Measurements from ENCODE around the gene C3orf20.

Gene C3orf20

DNA sequence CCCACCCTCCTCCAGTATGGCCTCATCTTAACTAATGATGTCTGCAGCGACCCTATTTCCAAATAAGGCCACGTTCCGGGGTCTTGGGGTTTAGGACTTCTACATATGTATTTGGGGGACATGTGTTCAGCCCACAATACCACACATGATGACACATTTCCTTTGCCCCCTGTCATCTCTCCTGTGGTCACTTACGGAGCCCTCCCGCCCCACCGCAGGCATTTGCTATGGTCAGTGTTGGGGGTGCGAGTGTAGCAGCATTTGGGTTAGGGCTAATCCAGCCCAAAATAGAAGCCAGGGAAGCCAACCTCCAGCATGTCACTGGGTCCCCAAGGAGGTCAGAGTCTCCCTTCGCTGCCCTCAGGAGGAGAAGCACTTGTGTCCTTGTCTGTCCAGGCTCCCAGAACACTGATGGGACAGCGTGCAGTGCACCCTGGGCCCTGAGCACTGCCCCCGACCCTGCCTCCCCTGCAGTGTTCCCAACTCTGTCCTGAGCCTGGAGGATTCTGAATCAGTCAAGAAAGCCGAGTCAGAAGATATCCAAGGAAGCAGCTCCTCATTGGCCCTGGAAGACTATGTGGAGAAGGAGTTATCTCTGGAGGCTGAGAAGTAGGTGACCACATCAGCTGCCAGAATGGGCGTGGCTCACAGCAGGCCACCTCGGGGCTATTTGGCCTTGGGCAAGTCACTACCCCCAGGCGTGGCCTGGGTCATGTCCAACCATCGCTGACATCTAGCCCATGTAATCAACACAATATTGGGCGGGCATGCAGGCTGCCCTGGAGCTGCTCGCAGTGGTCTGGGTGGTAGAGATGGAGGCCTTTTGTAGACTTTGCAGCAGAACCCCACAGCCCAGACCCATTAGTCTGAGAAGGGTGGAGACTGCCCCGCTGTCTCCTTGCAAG, 96.9 kb downstream of the C3orf20 start:
- DNase-seq (ENCODE audit: low read depth): no peak
- no peak overlapping the region for H3K4me3 ChIP-seq (ENCODE audit: low read depth, low read length)
- TF ChIP-seq, protein P1, sequence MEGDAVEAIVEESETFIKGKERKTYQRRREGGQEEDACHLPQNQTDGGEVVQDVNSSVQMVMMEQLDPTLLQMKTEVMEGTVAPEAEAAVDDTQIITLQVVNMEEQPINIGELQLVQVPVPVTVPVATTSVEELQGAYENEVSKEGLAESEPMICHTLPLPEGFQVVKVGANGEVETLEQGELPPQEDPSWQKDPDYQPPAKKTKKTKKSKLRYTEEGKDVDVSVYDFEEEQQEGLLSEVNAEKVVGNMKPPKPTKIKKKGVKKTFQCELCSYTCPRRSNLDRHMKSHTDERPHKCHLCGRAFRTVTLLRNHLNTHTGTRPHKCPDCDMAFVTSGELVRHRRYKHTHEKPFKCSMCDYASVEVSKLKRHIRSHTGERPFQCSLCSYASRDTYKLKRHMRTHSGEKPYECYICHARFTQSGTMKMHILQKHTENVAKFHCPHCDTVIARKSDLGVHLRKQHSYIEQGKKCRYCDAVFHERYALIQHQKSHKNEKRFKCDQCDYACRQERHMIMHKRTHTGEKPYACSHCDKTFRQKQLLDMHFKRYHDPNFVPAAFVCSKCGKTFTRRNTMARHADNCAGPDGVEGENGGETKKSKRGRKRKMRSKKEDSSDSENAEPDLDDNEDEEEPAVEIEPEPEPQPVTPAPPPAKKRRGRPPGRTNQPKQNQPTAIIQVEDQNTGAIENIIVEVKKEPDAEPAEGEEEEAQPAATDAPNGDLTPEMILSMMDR (conservative IDR thresholded peaks at IDR 0.05; ENCODE audit: low read depth, low read length): no peak

GRCh38 chr3:14772533-14773138, 97.7 kb downstream of the C3orf20 start:
- TF ChIP-seq, protein P1 (conservative IDR thresholded peaks at IDR 0.05; ENCODE audit: low read depth, low read length): no peak
- no peak overlapping the region for H3K4me3 ChIP-seq (ENCODE audit: low read depth, low read length)
- no peak for DNase-seq (ENCODE audit: low read depth)

GRCh38 chr3:14773281-14773680, 98.3 kb downstream of the C3orf20 start:
- no peak overlapping the region for H3K4me3 ChIP-seq (ENCODE audit: low read depth, low read length)
- DNase-seq (ENCODE audit: low read depth): no peak
- TF ChIP-seq, protein P1 (conservative IDR thresholded peaks at IDR 0.05; ENCODE audit: low read depth, low read length): no peak

- TF ChIP-seq, protein P1 (conservative IDR thresholded peaks at IDR 0.05; ENCODE audit: low read depth, low read length): no peak
- H3K4me3 ChIP-seq (ENCODE audit: low read depth, low read length): no peak overlapping the region
- no peak for DNase-seq (ENCODE audit: low read depth)
These were observed 98.8 kb downstream of the C3orf20 start for GRCh38 chr3:14773691-14774128.

DNA sequence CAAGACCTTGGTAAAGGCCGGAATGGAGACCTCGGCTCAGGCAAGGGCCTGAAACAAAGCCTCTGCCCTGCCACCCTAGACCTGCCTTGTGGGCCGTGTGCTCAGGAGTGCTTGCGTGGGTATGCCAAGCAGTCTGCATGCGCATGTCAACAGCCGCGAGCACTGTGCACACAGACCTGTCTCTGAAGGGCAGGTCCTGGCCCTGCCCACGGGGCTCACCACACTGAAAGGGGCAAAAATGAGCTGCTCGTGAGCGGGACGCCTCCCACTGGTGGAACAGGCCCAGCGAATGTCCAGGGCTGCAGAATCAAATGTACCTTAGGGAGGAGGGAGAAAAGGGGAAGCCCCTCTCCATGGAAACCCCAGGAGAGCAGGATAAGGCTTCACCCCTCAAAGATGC, 99.5 kb downstream of the C3orf20 start:
- TF ChIP-seq, protein P1 (conservative IDR thresholded peaks at IDR 0.05; ENCODE audit: low read depth, low read length): no peak
- DNase-seq (ENCODE audit: low read depth): no peak
- no peak overlapping the region for H3K4me3 ChIP-seq (ENCODE audit: low read depth, low read length)

- no peak overlapping the region for H3K4me3 ChIP-seq (ENCODE audit: low read depth, low read length)
- DNase-seq (ENCODE audit: low read depth): no peak
- TF ChIP-seq, protein P1 (conservative IDR thresholded peaks at IDR 0.05; ENCODE audit: low read depth, low read length): no peak
These were observed 100.1 kb downstream of the C3orf20 start for GRCh38 chr3:14775011-14775410.

Measured in choroid plexus epithelial cell (primary cell).